Tibial nerve (tissue), 4 donors: ENCODE results near the gene TENT4B.

Source experiments
- EP300 ChIP-seq, 2 donors: sonication (generic); formaldehyde crosslinking; IDR thresholded peaks; one replicate each; pipeline ENCODE4 v1.6.1; 2017; ENCODE audit warnings: antibody characterized with exemption in 2 of 2, mild to moderate bottlenecking in 1 of 2
- POLR2A ChIP-seq, 2 donors: fragments of 450-650 bp; IDR thresholded peaks; one replicate each; pipeline ENCODE4 v1.6.1; 2017; ENCODE audit warnings: antibody characterized with exemption in 2 of 2, mild to moderate bottlenecking in 2 of 2, moderate library complexity in 2 of 2
- TF ChIP-seq, protein P1 (sequence below), 5 experiments: fragments of 200-600 bp in 3 of 5; fragments of 450-650 bp in 2 of 5; sonication (generic) in 3 of 5; IDR thresholded peaks; one replicate each; pipeline ENCODE4 v1.5.1; 2016 to 2019; ENCODE audit warnings: antibody characterized with exemption in 5 of 5, mild to moderate bottlenecking in 3 of 5, moderate library complexity in 2 of 5

DNA sequence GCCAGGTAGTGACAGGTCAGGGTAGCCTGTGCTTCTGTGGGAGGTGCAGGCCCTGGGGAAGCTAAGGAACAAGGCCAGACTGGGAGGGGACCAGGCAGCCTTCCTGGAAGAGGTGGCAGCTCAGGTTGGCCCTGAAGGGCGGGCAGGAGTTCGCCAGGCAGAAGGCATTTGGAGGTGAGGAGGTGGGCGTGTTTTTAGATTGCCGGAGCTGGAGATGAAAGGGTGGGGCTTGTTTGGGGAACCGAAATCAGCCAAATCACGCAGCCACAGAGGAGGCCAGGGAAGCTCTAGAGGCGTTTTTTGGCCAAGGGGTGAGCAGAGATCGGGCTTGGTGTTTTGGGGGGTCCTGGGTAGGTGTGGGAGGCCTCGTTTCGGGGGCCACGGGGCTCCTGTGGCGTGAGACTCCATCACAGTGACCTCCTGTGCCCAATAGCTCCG, 120.8 kb downstream of the TENT4B start:
- TF ChIP-seq, protein P1, sequence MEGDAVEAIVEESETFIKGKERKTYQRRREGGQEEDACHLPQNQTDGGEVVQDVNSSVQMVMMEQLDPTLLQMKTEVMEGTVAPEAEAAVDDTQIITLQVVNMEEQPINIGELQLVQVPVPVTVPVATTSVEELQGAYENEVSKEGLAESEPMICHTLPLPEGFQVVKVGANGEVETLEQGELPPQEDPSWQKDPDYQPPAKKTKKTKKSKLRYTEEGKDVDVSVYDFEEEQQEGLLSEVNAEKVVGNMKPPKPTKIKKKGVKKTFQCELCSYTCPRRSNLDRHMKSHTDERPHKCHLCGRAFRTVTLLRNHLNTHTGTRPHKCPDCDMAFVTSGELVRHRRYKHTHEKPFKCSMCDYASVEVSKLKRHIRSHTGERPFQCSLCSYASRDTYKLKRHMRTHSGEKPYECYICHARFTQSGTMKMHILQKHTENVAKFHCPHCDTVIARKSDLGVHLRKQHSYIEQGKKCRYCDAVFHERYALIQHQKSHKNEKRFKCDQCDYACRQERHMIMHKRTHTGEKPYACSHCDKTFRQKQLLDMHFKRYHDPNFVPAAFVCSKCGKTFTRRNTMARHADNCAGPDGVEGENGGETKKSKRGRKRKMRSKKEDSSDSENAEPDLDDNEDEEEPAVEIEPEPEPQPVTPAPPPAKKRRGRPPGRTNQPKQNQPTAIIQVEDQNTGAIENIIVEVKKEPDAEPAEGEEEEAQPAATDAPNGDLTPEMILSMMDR (IDR thresholded peaks at IDR 0.05): no peak
- no peak for TF ChIP-seq POLR2A (IDR thresholded peaks at IDR 0.05)
- no peak for TF ChIP-seq EP300 (IDR thresholded peaks at IDR 0.05)
